ENCODE data around the gene PCNX3. TPM values are rescaled to one million over a fixed set of nuclear protein-coding genes. Genes with fewer than 3 reads are reported as not detected.

The PCNX3 gene
- total RNA-seq, 4 donors from 2014 or later: 24.0 to 40.0 (median 30.9) TPM

DNA sequence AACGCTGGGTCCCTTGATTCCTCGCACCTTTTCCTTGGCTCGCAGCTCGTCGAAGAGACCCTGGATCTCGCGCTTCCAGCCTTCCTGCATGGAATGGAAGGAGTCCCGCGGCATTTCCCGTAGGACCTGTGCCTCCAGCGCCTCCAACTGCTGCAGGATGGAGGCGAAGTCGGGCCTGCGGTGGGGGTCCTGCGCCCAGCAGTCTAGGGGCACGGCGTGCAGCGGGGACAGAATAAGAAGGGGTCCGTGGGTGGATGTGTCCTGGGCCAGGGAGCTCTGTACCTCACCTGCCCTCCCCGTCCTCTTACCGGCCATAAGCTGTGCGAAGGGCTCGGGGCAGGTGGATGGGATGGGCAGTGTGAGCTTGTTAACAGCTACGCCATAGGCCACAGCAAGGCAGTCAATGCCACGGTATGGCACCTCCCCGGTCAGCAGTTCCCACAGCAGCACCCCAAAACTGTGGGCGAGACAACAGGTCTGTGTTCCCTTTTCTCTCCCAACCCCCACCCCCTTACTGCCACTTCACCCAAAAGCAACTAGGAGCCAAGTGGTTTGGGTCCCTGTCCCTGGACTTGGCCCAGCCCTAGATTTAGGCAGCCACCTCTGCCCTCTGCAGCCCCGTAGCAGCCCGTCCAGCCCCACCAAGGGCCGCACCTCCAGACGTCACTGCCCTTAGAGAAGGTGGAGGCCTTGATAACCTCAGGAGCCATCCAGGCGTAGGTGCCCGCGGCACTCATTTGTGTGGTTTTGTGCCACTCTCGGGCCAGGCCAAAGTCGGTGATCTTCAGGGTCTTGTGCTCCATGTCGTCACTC, 7.8 kb upstream of the PCNX3 start:
- Histone ChIP-seq H3K27ac (peak overlapping the region; percentile 46 to 87 (median 69)), H3K9me3 (no peaks in the 10 kb centered on the region), H3K36me3 (peaks cover 13 to 96% (median 18%) of the 10 kb centered on the region in 3 donors), H3K27me3 (no peaks in the 10 kb centered on the region), H3K4me1 (peaks cover 42 to 68% (median 44%) of the 10 kb centered on the region in 3 donors), H3K4me3 (peak overlapping the region in 3 of 4 donors; percentile 32 to 57 (median 38))
- 72 to 75% methylated on average over 5 to 19 of the region's 37 CpGs for WGBS, 2 donors
- intact Hi-C loops (cut with DNase I): no loop called here
- TF ChIP-seq, protein P1, sequence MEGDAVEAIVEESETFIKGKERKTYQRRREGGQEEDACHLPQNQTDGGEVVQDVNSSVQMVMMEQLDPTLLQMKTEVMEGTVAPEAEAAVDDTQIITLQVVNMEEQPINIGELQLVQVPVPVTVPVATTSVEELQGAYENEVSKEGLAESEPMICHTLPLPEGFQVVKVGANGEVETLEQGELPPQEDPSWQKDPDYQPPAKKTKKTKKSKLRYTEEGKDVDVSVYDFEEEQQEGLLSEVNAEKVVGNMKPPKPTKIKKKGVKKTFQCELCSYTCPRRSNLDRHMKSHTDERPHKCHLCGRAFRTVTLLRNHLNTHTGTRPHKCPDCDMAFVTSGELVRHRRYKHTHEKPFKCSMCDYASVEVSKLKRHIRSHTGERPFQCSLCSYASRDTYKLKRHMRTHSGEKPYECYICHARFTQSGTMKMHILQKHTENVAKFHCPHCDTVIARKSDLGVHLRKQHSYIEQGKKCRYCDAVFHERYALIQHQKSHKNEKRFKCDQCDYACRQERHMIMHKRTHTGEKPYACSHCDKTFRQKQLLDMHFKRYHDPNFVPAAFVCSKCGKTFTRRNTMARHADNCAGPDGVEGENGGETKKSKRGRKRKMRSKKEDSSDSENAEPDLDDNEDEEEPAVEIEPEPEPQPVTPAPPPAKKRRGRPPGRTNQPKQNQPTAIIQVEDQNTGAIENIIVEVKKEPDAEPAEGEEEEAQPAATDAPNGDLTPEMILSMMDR (IDR thresholded peaks at IDR 0.05): no peak
- no peak for TF ChIP-seq POLR2A (IDR thresholded peaks at IDR 0.05)
- no peak for DNase-seq

DNA sequence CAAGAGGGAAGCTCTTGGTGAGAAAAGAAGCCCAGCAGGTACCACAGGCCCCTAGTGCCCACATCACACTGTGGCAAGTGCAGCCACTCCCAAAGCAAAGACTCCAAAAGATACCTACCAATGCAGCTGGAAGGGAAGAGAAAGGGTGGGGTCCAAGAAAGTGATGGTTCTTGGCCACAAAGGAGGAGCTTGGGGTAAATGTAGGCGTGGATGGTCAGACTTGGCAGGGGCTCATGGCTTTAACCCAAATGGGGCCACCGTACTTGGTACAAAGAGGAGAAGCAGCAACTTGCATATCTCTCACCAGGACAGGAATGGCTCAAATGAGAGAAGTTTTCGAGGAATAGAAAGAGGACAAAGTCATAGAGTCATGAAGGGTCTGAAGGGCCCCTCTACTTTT, 6.3 kb upstream of the PCNX3 start:
- H3K9me3 ChIP-seq: no peaks in the 10 kb centered on the region
- no peaks in the 10 kb centered on the region for H3K27me3 ChIP-seq
- peaks cover 48 to 77% (median 49%) of the 10 kb centered on the region in 3 donors for H3K4me1 ChIP-seq
- peaks cover 13 to 84% (median 16%) of the 10 kb centered on the region in 3 donors for H3K36me3 ChIP-seq
- 50 to 86% methylated on average over 1 to 3 of the region's 3 CpGs for WGBS, 2 donors
- H3K4me3 ChIP-seq: no peak overlapping the region
- DNase-seq: no peak
- TF ChIP-seq, protein P1 (IDR thresholded peaks at IDR 0.05): no peak
- no peak for TF ChIP-seq POLR2A (IDR thresholded peaks at IDR 0.05)
- intact Hi-C loops (cut with DNase I): no loop called here
- peak overlapping the region in 2 of 4 donors; percentile 57 to 96 for H3K27ac ChIP-seq

DNA sequence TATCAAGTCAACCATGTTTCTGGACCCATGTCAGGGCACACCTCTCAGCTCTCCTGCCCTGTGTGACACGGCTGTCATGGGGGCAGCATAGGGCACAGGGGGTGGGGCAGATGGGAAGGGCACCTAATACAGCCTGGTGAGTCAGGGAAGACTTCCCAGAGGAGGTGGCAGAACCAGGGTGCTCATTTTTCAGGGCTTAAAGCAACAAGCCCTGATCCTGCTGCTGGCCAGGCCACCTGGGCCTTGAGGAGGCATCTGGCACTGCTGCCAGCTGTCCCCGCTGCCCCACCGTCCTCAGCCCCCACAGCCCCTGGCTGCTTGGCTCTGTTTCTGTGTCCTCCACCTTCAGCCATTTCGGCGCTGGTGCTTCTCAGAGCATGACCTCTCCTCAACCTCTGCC, 5.9 kb upstream of the PCNX3 start:
- intact Hi-C loops (cut with DNase I): loop anchor here (10.0 kb wide), 1 partner anchor 65 kb away; no protein-coding TSS in a partner anchor
- WGBS, 2 donors: 72 to 80% methylated on average over 4 to 5 of the region's 5 CpGs
- H3K27ac ChIP-seq: peak overlapping the region in 3 of 4 donors; percentile 17 to 96 (median 57)
- TF ChIP-seq, protein P1 (IDR thresholded peaks at IDR 0.05): no peak
- H3K36me3 ChIP-seq: peaks cover 10 to 79% (median 12%) of the 10 kb centered on the region in 3 donors
- no peak for DNase-seq
- no peaks in the 10 kb centered on the region for H3K9me3 ChIP-seq
- peak overlapping the region in 1 of 4 donors; percentile 14 for H3K4me3 ChIP-seq
- no peaks in the 10 kb centered on the region for H3K27me3 ChIP-seq
- H3K4me1 ChIP-seq: peaks cover 48 to 77% (median 49%) of the 10 kb centered on the region in 3 donors

DNA sequence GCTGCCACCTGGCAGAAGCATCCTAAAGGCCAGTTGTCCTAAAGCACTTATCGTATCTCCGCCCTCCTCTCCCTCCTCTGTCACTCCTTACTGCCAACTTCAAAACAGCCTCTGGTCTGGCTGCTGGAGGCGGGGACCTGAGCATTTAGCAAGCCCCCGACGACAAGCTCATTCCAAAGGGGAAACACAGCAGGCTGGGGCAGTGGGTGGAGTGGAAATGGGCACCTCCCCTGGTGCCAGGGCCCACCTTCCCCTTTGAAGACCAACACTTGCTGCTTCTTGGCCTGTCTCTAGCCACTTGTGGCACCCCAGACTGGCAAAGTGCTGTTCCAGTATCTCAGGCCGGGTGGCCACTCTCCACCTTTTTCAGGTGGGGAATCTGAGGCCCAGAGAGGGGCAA, 5.2 kb upstream of the PCNX3 start:
- H3K4me1 ChIP-seq: peaks cover 48 to 77% (median 49%) of the 10 kb centered on the region in 3 donors
- 79 to 92% methylated on average over 2 to 3 of the region's 6 CpGs for WGBS, 2 donors
- TF ChIP-seq POLR2A (IDR thresholded peaks at IDR 0.05): no peak
- TF ChIP-seq, protein P1 (IDR thresholded peaks at IDR 0.05): no peak
- H3K9me3 ChIP-seq: no peaks in the 10 kb centered on the region
- intact Hi-C loops (cut with DNase I): loop anchor here (10.0 kb wide), 1 partner anchor 66 kb away; no protein-coding TSS in a partner anchor
- no peaks in the 10 kb centered on the region for H3K27me3 ChIP-seq
- H3K4me3 ChIP-seq: peak overlapping the region in 3 of 4 donors; percentile 70 to 99 (median 81)
- H3K27ac ChIP-seq: peak overlapping the region; percentile 96 to 98 (median 98)
- H3K36me3 ChIP-seq: peaks cover 2 to 72% (median 4%) of the 10 kb centered on the region in 3 donors
- DNase-seq: no peak
